ELF-1 (cell line): ENCODE data around the gene COPZ2.
"Not testable (repeated sequence)": the region's sequence is repeated elsewhere in the genome, so short reads cannot be mapped to it uniquely, and the experiment has no call there.

Experiments
- DNase-seq: peaks from one replicate; pipeline ENCODE4 v3.0.0-alpha.2; 2016; ENCODE audit warnings: low read depth, low spot score

Gene COPZ2

DNA sequence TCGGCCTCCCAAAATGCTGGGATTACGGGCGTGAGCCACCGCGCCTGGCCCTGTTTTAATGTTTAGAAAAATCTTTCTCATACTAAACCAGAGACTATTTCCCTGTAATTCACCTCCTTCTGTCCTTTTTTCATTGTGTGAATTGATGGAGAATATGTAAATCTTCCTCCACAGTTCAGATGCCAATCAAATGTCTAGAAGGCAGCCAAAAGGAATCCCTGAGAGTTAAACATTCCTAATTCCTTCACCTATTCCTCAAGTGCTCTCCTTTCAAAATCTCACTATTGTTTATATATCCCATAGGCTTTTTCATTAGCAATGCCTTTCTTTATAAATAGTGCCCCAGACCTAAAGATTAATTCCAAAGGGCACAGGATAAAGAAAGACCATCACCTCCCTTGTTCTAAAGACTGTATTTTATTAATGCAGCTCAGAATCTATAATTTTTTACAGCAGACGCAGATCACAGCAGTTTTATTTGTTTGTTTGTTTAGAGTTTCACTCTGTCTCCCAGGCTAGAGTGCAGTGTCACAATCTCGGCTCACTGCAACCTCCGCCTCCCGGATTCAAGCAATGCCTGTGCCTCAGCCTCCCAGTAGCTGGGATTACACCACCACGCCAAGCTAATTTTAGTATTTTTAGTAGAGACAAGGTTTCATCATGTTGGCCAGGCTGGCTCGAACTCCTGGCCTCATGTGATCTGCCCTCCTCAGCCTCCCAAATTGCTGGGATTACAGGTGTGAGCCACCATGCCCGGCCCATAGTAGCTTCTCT, 30.5 kb downstream of the COPZ2 start:
- no peak for DNase-seq

DNA sequence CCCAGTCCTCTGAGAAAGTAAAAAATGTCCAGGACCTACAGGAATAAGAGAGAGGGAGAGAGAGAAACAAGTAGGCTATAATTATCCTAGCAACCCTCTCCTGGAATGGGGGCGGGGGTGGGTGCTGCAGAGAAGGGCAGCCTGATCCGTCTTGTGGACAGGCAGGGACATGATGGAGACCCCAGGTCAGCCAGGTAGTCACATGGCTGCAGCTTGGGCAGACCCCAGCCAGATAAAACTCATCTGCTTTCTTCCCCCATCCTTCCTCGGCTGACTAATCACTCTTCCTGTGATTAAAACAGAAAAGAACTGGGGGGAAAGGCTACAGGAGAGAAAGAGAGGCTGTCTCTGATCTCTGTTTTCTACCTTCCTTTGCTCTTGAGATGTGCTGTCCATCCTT, 32.6 kb downstream of the COPZ2 start:
- DNase-seq = no peak

DNA sequence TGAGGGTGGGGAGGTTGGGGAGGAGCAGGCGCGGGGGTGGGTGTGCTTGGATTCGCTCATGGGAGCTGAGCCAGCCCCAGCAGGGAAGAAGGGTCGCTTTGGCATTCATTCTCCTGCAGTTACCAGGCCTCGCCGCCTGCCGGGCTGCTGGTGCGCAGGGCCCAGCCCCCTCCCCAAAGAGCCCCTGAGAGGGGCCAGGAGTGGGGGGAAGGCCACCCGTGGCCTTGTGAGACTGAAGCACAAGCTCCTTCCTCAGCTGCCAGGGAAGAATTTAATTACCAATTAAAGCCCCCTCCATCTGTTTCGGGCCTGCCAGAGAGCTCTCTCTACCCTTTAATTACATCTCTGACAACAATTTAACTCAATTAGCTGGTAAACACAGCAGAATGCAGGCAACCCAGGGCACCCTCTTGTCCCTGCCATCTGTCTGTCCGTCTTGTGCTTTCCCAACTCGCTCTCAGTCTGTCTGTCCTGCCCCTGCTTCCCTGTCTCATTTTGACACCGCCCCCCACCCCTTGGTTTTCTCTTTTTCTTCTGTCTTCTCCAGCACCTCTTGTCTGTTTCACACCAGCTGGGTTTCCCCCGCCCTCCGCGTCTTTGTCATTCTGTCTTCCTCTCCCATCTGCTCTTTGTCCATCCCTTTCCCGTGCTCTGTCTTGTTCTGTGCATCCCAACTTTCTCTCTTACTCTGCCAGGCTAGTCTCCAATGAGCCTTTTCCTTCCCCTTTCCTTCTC, 34.0 kb downstream of the COPZ2 start:
- DNase-seq = peak; percentile 63

DNA sequence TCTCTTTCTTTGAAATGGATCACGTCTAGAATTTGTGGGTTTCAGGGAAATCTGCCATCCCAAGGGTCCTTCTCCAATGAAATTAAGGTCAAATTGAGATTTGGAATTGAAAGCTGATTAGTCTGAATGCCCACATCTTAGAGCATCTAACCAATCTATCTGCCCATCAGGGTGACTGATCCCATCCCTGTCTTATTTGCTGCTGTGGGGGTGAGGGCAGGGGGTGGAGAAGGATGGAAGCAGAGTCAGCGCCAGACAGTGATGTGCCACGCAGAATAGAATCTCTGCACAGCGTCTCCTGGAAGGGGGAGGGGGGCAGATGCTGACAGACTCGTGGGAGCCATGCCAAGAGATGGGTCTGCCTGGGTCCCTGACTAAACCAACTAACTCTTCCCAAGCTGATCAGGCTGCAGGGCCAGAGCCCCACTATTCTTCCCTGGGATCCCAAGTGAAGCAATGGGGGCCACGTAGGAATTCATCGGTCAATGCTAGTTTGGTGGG, 34.6 kb downstream of the COPZ2 start:
- DNase-seq = peak; percentile 27

DNA sequence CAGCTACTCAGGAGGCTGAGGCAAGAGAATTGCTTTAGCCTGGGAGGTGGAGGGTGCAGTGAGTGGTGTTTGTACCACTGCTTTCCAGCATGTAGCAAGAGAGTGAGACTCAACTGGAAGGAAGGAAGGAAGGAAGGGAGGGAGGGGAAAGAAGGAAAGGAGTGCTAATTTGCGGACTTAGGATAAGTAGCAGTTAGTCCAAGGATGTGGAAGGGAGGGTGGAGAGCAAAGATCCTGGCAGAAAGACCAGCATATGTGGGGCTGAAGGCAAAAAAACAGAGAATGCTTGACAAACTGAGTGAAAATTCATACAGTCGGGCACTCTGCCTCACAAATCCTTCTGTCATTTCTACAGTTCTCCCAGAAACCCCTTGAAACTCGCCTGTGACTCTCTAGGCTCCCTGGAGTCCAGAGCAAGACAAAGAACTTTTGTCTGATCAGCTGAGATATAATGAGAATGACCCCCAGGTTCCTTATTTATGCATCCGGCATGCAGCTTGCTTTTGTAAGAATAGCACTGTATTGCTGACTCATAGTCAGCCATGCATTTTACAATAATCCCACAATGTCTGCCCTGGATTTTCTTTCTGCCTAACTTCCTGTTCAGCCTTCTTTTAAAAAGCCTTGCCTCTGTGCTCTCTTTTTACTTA, 35.2 kb downstream of the COPZ2 start:
- DNase-seq = no peak

DNA sequence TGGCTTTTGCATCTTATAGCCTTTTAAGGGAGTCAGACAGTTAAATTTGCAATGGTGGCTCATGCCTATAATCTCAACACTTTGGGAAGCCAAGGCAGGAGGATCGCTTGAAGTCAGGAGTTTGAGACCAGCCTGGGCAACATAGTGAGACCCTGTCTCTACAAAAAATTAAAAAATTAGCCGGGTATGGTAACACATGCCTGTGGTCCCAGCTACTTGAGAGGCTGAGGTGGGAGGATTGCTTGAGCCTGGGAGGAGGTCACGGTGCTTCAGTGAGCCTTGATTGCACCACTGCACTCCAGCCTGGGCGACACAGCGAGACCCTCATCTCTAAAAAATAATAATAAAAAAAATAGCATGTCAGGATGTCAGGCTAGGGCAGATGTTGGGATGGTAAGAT, 35.9 kb downstream of the COPZ2 start:
- DNase-seq = not testable (repeated sequence)

DNA sequence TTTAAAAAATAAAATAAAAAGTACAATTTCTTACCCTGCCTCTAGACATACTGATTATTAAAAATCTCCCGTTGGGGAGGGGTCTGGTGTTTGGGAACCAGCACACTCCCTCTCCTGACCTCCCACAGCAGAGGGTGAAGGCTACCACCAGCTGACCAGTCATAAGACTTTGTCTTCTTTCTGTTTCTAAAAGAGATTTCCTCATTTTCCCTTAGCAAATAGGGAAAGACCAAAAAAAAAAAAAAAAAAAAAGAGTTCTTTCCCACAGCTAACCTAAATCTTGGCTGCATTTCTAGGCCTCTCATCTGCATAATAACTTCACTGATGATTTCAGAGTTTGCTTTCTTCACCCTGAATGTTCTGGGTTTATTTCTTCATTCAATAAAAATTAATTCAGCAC, 36.4 kb downstream of the COPZ2 start:
- DNase-seq = no peak

DNA sequence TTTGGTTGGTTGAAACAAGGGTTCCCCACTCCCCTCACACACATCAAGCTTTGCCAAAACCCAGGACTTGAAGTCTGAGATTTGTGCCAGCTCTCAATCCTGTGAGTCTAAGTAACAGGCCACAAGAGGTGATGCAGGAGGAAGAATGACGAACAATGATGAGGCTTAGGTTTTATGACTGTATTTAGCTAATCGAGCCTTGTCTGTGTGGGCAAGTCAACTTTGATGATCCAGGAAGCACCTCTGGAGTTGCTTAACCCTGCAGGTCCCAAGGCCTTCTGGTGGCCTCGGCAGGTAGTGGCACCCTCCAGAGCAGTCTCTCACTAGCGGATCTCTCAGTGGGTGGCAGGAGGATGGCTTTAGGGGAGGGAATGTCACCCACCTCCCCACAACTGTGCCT, 38.0 kb downstream of the COPZ2 start:
- peak; percentile 30 for DNase-seq

DNA sequence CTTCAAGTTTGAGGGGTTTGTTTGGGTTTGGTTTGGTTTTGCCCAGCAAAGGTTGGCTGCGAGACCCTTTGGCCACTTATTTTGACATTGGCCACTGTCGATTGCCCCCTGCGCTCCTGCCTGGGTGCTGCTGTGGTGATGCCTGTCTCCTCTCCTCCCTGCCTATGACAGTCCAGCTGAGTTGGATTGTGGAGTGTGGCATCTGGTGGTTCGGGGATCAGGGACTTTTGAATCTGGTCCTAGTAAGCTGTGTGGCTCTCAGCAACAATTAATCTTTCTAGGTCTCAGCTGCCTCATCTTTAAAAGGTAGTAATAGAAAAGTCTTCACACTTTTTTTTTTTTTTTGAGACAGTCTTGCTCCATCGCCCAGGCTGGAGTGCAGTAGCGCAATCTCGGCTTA, 39.6 kb downstream of the COPZ2 start:
- no peak for DNase-seq

DNA sequence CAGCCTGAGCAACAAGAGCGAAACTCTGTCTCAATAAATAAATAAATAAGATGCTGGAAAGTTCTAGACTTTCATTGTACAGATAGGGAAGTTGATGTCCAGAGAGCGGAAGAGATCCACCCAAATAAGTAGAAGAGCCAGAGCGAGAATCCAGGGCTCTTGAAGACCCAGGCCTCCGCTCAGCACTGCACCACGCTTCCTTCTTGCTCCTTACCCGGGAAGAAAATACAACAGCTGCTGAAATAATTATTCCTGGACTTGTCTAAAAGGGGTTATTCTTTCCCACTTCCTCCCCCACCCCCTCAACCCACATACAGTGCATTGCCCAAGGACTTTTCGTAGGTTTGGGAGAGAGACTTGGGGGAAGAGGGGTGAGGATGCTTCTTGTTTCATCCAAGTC, 40.0 kb downstream of the COPZ2 start:
- DNase-seq = no peak

DNA sequence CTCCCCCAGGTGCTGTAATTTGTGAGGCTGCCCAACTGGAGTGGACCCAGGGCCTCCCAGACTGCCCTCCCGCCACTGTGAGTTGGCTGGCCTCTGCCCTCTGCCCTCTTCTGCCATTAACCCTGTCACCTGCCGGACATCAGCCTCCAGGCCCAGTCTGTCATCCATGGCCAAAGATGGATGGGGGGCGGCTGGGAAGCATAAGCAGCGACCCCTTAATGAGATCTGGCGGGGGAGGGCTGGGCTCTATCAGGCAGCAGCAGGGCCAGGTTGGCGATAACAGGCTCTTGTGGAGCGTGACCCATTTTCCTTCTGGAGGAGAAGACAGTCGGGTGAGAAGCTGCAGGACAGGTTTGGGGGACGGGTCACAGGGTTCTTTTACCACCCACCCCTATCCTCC, 41.4 kb downstream of the COPZ2 start:
- DNase-seq = peak; percentile 58

DNA sequence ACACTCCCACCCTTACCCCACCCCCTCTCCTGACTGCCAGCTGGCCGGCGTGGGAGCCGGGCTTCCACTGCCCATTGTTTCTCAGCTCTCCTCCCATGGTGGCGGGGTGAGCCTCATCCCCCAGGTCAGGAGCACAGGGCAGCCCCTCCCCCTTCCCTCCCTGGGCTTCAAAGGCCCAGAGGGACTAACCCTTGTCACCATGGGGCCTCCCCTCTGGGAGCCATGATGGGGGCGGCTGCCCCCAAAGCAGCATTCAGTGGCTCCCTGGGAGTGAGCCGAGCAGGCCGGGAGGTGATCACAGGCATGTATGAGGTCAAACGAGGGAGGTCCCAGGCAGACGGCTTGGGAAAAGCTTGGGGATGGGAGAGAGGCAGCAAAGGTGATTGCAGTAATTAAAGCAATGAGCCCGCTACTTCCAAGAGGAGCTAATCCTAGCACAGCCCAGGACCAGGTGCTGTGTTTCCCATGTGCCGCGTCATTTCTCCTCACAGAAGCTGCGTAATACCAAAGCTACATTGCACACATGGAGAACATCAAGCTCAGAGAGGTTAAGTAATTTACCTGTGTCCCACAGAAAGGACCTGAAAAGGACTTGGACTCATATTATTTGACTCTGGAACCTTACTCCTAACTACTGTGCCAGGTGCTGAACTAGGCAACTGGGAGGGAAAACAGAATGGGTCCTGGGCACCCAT, 42.2 kb downstream of the COPZ2 start:
- DNase-seq = peak; percentile 56

DNA sequence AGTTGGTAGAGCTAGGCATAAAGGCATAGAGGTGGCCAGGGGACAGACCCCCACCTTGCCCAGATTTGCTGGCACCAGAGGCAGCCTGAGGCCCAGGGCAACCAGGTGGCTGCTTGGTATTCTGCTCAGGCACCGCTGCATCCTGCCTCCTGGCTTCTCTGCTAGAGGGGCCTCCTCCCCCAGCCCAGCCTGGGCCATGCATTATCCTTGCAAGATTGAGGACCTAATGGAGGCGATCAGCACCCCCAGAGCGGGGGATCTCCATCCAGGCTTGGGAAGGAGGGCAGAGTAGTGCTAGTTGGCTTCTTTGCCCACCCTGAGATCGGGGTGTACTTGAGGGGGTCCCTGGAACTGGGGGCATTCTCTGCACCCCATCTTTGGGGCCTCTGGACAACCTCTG, 42.9 kb downstream of the COPZ2 start:
- no peak for DNase-seq

DNA sequence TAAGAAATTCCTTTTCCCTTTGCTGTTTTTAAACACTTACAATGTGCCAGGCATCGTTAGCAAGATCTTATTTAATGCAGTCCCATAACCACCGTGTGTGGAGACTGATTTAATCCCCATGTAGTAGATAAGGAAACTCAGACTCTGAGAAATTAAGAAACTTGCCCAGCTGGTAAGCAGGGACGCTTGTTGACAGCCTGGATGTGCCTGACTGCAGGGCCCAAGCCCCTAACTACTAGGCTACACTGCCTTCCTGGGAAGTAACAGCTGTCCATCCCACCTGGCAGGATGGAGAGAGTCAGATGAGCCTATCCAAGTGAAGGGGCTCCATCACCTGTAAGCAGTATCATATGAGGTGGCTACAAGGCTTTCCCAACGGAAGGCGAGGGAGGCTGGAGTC, 43.6 kb downstream of the COPZ2 start:
- no peak for DNase-seq

DNA sequence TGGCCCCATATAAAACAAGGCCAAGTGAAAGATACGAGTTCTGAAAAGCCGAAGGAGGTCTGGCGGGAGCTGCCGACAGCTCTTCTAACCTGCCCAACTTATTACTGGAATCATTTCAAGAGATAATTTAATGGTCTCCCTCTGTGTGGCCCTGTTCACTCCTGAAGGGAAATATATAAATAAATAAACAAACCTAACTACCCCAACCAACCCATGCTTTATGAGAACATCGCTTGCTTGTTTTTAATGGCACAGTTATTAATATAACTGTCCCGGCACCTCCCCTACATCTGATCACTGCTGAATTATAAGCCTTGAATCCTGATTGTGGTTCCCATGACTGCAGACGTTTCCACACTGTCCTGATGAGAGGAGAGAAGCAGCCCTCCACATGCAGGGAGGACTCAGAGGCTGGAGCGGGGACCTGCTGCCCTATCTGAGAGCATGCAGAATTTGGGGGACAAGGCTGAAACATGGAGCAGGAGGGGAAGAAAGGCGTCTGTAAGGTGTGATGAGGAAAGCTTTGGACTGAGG, 44.5 kb downstream of the COPZ2 start:
- no peak for DNase-seq

DNA sequence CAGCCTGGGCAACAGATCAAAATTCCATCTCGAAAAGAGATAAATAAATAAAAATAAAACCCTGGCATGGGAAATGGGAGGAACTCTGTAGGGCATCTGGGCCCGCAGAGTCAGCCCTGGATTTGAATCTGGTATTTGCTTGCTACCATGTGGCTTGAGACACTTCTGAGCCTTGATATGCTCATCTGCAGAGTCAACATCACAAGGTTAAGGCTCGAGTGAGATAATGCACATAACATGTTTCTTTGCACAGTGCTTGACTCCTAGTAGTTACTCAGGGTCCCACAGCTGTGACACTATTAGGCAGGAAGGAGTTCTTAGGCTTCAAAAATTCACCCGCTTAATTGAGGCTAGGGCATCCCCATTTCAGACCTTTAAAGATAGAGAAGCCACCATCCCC, 45.4 kb downstream of the COPZ2 start:
- no peak for DNase-seq

DNA sequence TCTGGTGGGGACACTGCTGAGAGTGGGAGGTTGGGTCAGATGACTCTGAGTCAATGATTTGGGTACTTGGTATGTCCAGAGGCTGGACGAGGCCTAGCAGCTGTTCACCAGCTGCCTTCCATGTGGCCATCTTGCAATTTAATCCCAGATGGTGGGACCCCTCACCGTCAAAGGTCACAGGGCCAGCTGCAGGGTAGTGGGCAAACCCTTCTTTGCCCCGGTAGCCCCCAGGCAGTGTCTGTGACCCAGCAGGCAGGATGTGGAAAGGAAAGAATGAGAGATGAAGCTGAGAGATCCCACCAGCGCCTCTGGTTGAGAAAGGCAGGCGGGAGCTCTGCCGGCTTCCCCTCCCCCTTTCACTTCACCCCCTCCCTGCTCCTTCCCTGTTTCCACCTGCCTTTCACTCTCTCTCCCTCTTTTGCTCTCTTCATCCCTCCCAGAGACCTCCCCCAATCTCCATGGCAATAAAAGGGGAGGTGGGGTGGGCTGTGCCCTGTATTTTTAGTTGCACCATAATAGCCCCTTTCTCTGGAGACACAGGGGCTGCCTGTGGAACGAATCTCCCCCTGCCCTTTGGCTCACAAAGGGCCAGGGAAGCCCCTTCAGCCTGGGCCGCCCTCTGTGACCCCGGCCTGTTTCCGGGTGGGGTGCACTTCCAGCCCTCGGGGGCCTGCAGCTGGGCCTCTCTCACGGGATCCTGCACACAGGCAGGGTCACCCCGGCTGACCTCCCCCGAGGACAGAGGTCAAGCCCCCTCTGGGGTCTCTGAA, 46.5 kb downstream of the COPZ2 start:
- peak; percentile 77 for DNase-seq

DNA sequence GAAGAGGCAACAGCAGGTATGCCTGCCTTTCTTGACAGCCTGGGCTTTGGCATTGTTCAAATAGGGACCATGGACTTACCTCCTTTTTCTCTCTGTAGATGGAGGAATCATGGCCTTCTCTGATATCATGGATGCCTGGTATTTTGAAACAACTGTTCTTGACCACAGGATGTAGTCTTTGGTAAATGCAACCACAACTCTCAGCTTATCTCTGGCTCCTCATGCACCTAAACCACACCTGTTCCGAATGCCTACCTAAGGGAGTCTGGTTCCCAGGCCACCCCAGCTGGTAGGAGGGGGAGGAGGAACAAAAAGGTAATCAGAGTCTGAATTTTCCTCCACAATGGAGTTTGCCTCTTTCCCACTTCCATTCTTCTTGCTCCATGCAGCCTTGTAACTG, 47.9 kb downstream of the COPZ2 start:
- DNase-seq = no peak

DNA sequence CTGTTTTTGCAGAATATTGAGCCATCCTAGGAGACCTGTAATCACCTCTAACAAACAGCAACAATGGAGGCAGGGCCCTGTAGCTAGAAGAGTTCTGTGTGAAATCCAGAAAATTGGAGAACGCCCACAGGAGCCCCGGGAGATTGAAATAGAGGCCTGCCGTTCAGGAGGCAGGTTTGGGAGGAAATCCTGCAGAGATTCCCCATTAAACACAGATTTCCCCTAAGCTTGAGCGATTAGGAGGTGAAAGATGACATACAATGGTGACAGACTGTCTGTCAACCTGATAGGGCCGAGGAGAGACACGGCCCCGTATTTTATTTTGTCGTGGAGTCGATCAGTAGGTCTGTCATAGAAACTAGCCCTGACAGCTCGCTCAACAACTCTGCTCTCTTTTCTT, 48.4 kb downstream of the COPZ2 start:
- DNase-seq = no peak

DNA sequence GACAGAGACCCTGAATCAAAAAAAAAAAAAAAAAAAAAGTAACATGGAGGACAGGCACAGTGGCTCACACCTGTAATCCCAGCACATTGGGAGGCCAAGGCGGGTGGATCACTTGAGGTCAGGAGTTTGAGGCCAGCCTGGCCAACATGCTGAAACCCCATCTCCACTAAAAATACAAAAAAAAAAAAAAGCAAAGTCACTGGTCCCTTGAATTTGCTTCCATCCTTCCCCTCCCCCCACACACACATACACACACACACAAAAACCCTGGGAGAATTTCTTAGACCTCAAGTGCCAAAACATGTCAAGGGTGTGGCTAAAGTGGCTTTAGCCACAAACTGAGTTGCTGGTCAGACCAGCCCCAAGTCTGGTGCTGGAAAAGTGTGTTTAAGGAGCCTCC, 49.2 kb downstream of the COPZ2 start:
- DNase-seq = not testable (repeated sequence)

DNA sequence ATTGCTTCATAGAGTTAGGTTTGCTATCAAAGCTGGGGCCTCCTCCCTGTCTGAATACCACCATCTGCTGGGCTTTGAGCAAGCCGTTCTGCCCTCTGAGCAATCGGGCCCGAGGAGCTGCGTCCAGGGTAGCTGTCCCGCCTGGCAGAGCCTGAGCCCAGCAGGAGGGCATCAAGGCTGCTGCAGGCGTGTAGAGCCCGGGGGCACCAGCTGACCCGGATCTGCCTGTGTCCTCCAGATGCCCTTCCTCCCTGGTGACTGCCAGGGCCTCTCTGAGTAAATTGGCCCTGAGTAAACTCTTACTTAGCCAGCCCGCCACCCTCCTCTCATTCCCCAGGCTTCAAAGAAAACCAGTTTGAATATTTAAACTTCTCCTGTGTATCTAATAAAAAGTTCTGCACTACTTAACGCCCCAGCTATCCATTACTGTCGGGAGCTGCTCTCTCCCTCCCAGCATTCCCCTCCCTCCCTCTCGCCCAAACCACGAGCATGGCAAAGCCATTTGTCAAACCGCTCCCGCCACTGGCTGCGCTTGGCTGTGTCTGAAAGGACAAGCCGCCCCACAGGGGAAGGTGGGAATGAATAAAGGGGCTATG, 50.3 kb downstream of the COPZ2 start:
- DNase-seq = peak; percentile 79
